Measurements from ENCODE around the gene NMT2. TPM values are rescaled to one million over a fixed set of nuclear protein-coding genes. Genes with fewer than 3 reads are reported as not detected.

NMT2 gene
- total RNA-seq, 1 donor from 2014 or later = 14.6 TPM

- Histone ChIP-seq H3K9me3 (ENCODE audit: control insufficient read depth in 3 of 3, low read length in 3 of 3) (no peaks in the 10 kb centered on the region), H3K9ac (ENCODE audit: low read depth in 1 of 3, low read length in 3 of 3) (no peak overlapping the region), H3K27ac (ENCODE audit: low read depth, low read length) (no peak overlapping the region), H3K27me3 (ENCODE audit: control insufficient read depth in 3 of 3, insufficient read depth in 3 of 3, low read length in 3 of 3) (no peaks in the 10 kb centered on the region), H3K36me3 (ENCODE audit: control insufficient read depth in 3 of 3, insufficient read depth in 3 of 3, low read length in 3 of 3) (no peaks in the 10 kb centered on the region), H3K4me3 (ENCODE audit: low read length in 3 of 3) (no peak overlapping the region), H3K4me1 (ENCODE audit: control insufficient read depth in 3 of 3, insufficient read depth in 3 of 3, low read length in 3 of 3) (no peaks in the 10 kb centered on the region)
Measured at GRCh38 chr10:15182540-15183207, 14.2 kb upstream of the NMT2 start.

GRCh38 chr10:15181576-15182156 is 13.2 kb upstream of the NMT2 start:
- H3K4me3 ChIP-seq (ENCODE audit: low read length in 3 of 3) = no peak overlapping the region
- H3K36me3 ChIP-seq (ENCODE audit: control insufficient read depth in 3 of 3, insufficient read depth in 3 of 3, low read length in 3 of 3) = no peaks in the 10 kb centered on the region
- H3K9me3 ChIP-seq (ENCODE audit: control insufficient read depth in 3 of 3, low read length in 3 of 3) = no peaks in the 10 kb centered on the region
- no peak overlapping the region for H3K27ac ChIP-seq (ENCODE audit: low read depth, low read length)
- H3K9ac ChIP-seq (ENCODE audit: low read depth in 1 of 3, low read length in 3 of 3) = no peak overlapping the region
- H3K4me1 ChIP-seq (ENCODE audit: control insufficient read depth in 3 of 3, insufficient read depth in 3 of 3, low read length in 3 of 3) = no peaks in the 10 kb centered on the region
- no peaks in the 10 kb centered on the region for H3K27me3 ChIP-seq (ENCODE audit: control insufficient read depth in 3 of 3, insufficient read depth in 3 of 3, low read length in 3 of 3)

GRCh38 chr10:15180736-15181135 is 12.2 kb upstream of the NMT2 start:
- Histone ChIP-seq H3K4me3 (ENCODE audit: low read length in 3 of 3) (no peak overlapping the region), H3K4me1 (ENCODE audit: control insufficient read depth in 3 of 3, insufficient read depth in 3 of 3, low read length in 3 of 3) (no peaks in the 10 kb centered on the region), H3K9me3 (ENCODE audit: control insufficient read depth in 3 of 3, low read length in 3 of 3) (no peaks in the 10 kb centered on the region), H3K27me3 (ENCODE audit: control insufficient read depth in 3 of 3, insufficient read depth in 3 of 3, low read length in 3 of 3) (no peaks in the 10 kb centered on the region), H3K36me3 (ENCODE audit: control insufficient read depth in 3 of 3, insufficient read depth in 3 of 3, low read length in 3 of 3) (no peaks in the 10 kb centered on the region), H3K9ac (ENCODE audit: low read depth in 1 of 3, low read length in 3 of 3) (no peak overlapping the region), H3K27ac (ENCODE audit: low read depth, low read length) (no peak overlapping the region)

- Histone ChIP-seq H3K36me3 (ENCODE audit: control insufficient read depth in 3 of 3, insufficient read depth in 3 of 3, low read length in 3 of 3) (no peaks in the 10 kb centered on the region), H3K27ac (ENCODE audit: low read depth, low read length) (no peak overlapping the region), H3K27me3 (ENCODE audit: control insufficient read depth in 3 of 3, insufficient read depth in 3 of 3, low read length in 3 of 3) (no peaks in the 10 kb centered on the region), H3K4me1 (ENCODE audit: control insufficient read depth in 3 of 3, insufficient read depth in 3 of 3, low read length in 3 of 3) (no peaks in the 10 kb centered on the region), H3K9me3 (ENCODE audit: control insufficient read depth in 3 of 3, low read length in 3 of 3) (no peaks in the 10 kb centered on the region), H3K4me3 (ENCODE audit: low read length in 3 of 3) (no peak overlapping the region), H3K9ac (ENCODE audit: low read depth in 1 of 3, low read length in 3 of 3) (no peak overlapping the region)
Measured at GRCh38 chr10:15176269-15176668, 7.8 kb upstream of the NMT2 start.

- Histone ChIP-seq H3K9ac (ENCODE audit: low read depth in 1 of 3, low read length in 3 of 3) (no peak overlapping the region), H3K4me3 (ENCODE audit: low read length in 3 of 3) (no peak overlapping the region), H3K9me3 (ENCODE audit: control insufficient read depth in 3 of 3, low read length in 3 of 3) (no peaks in the 10 kb centered on the region), H3K27me3 (ENCODE audit: control insufficient read depth in 3 of 3, insufficient read depth in 3 of 3, low read length in 3 of 3) (no peaks in the 10 kb centered on the region), H3K27ac (ENCODE audit: low read depth, low read length) (no peak overlapping the region), H3K4me1 (ENCODE audit: control insufficient read depth in 3 of 3, insufficient read depth in 3 of 3, low read length in 3 of 3) (peaks cover 0 to under 1% (median 0%) of the 10 kb centered on the region in 3 donors), H3K36me3 (ENCODE audit: control insufficient read depth in 3 of 3, insufficient read depth in 3 of 3, low read length in 3 of 3) (no peaks in the 10 kb centered on the region)
Measured at GRCh38 chr10:15175587-15175986, 7.1 kb upstream of the NMT2 start.

- H3K27me3 ChIP-seq (ENCODE audit: control insufficient read depth in 3 of 3, insufficient read depth in 3 of 3, low read length in 3 of 3) = no peaks in the 10 kb centered on the region
- H3K4me1 ChIP-seq (ENCODE audit: control insufficient read depth in 3 of 3, insufficient read depth in 3 of 3, low read length in 3 of 3) = peaks cover 14 to 20% (median 18%) of the 10 kb centered on the region in 3 donors
- H3K36me3 ChIP-seq (ENCODE audit: control insufficient read depth in 3 of 3, insufficient read depth in 3 of 3, low read length in 3 of 3) = no peaks in the 10 kb centered on the region
- no peak overlapping the region for H3K9ac ChIP-seq (ENCODE audit: low read depth in 1 of 3, low read length in 3 of 3)
- no peaks in the 10 kb centered on the region for H3K9me3 ChIP-seq (ENCODE audit: control insufficient read depth in 3 of 3, low read length in 3 of 3)
- H3K27ac ChIP-seq (ENCODE audit: low read depth, low read length) = no peak overlapping the region
- H3K4me3 ChIP-seq (ENCODE audit: low read length in 3 of 3) = no peak overlapping the region
Measured at GRCh38 chr10:15172306-15172840, 3.9 kb upstream of the NMT2 start.

- peak overlapping the region; percentile 8 to 34 (median 20) for H3K9ac ChIP-seq (ENCODE audit: low read depth in 1 of 3, low read length in 3 of 3)
Measured at GRCh38 chr10:15169555-15170401, 1.3 kb upstream of the NMT2 start.

GRCh38 chr10:15168786-15169554 is 477 bp upstream of the NMT2 start:
- no peaks in the 10 kb centered on the region for H3K36me3 ChIP-seq (ENCODE audit: control insufficient read depth in 3 of 3, insufficient read depth in 3 of 3, low read length in 3 of 3)
- peaks cover 14 to 30% (median 20%) of the 10 kb centered on the region in 3 donors for H3K4me1 ChIP-seq (ENCODE audit: control insufficient read depth in 3 of 3, insufficient read depth in 3 of 3, low read length in 3 of 3)
- peak overlapping the region; percentile 25 for H3K27ac ChIP-seq (ENCODE audit: low read depth, low read length)
- no peaks in the 10 kb centered on the region for H3K27me3 ChIP-seq (ENCODE audit: control insufficient read depth in 3 of 3, insufficient read depth in 3 of 3, low read length in 3 of 3)
- peak overlapping the region in 2 of 3 donors; percentile 14 to 69 for H3K9ac ChIP-seq (ENCODE audit: low read depth in 1 of 3, low read length in 3 of 3)
- peak overlapping the region; percentile 58 to 64 (median 59) for H3K4me3 ChIP-seq (ENCODE audit: low read length in 3 of 3)
- no peaks in the 10 kb centered on the region for H3K9me3 ChIP-seq (ENCODE audit: control insufficient read depth in 3 of 3, low read length in 3 of 3)

More at GRCh38 chr10:15169555-15170401, 1.3 kb upstream of the NMT2 start:
- Histone ChIP-seq H3K27ac (ENCODE audit: low read depth, low read length) (peak overlapping the region; percentile 25), H3K9me3 (ENCODE audit: control insufficient read depth in 3 of 3, low read length in 3 of 3) (no peaks in the 10 kb centered on the region), H3K4me1 (ENCODE audit: control insufficient read depth in 3 of 3, insufficient read depth in 3 of 3, low read length in 3 of 3) (peaks cover 14 to 30% (median 20%) of the 10 kb centered on the region in 3 donors), H3K27me3 (ENCODE audit: control insufficient read depth in 3 of 3, insufficient read depth in 3 of 3, low read length in 3 of 3) (no peaks in the 10 kb centered on the region), H3K4me3 (ENCODE audit: low read length in 3 of 3) (peak overlapping the region; percentile 58 to 64 (median 59)), H3K36me3 (ENCODE audit: control insufficient read depth in 3 of 3, insufficient read depth in 3 of 3, low read length in 3 of 3) (no peaks in the 10 kb centered on the region)

GRCh38 chr10:15167411-15168290 is 842 bp downstream of the NMT2 start:
- Histone ChIP-seq H3K4me1 (ENCODE audit: control insufficient read depth in 3 of 3, insufficient read depth in 3 of 3, low read length in 3 of 3) (peaks cover 14 to 30% (median 20%) of the 10 kb centered on the region in 3 donors), H3K9me3 (ENCODE audit: control insufficient read depth in 3 of 3, low read length in 3 of 3) (no peaks in the 10 kb centered on the region), H3K9ac (ENCODE audit: low read depth in 1 of 3, low read length in 3 of 3) (peak overlapping the region; percentile 74 to 87 (median 76)), H3K36me3 (ENCODE audit: control insufficient read depth in 3 of 3, insufficient read depth in 3 of 3, low read length in 3 of 3) (no peaks in the 10 kb centered on the region), H3K27me3 (ENCODE audit: control insufficient read depth in 3 of 3, insufficient read depth in 3 of 3, low read length in 3 of 3) (no peaks in the 10 kb centered on the region), H3K4me3 (ENCODE audit: low read length in 3 of 3) (peak overlapping the region; percentile 82 to 96 (median 93)), H3K27ac (ENCODE audit: low read depth, low read length) (peak overlapping the region; percentile 74)

All from skeletal muscle tissue (tissue), 4 donors.